ENCODE measurements around the gene RNF7. TPM values are rescaled to one million over a fixed set of nuclear protein-coding genes. Genes with fewer than 3 reads are reported as not detected.

RNF7 gene
- total RNA-seq, 1 experiment from 2014 or later, result 126 TPM

DNA sequence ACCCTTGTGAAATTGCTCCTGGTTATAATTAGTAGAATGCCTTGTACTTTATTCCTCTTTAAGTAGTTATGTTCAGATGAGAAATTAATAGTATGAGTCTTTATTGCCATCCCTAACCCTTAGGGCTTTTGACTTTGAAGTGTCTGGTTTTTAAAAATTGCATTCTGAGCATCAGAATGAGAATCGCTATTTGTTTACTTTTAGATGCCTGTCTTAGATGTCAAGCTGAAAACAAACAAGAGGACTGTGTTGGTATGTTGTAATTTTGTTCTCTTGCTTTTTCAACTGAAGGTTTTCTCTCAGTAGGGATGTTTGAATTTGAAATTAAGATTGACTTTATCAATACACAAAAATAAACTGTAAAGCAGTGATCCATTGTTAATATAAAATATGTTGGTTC lies 5.2 kb downstream of the RNF7 start:
- no peak overlapping the region for H3K56ac ChIP-seq (ENCODE audit: insufficient read length, low read depth, low read length)
- no peak overlapping the region for H2BK20ac ChIP-seq (ENCODE audit: low read depth, low read length, poor library complexity, severe bottlenecking)
- no peak overlapping the region for H3K23ac ChIP-seq (ENCODE audit: insufficient read length, low read depth, low read length)
- no peak overlapping the region for H2BK12ac ChIP-seq (ENCODE audit: insufficient read length, low read depth, low read length)
- no peak overlapping the region for H3K9ac ChIP-seq (ENCODE audit: extremely low read depth, insufficient read length, low read length)
- no peak overlapping the region for H3K27ac ChIP-seq (ENCODE audit: insufficient read length, low read depth, low read length)
- no peaks in the 10 kb centered on the region for H3K27me3 ChIP-seq (ENCODE audit: insufficient read depth, low read length)
- H3K79me1 ChIP-seq (ENCODE audit: insufficient read depth, low read depth, low read length, poor library complexity, severe bottlenecking), result no peaks in the 10 kb centered on the region
- H3K18ac ChIP-seq (ENCODE audit: insufficient read length, low read depth, low read length), result no peak overlapping the region
- no peak overlapping the region for H4K8ac ChIP-seq (replicated peaks; ENCODE audit: insufficient read length, low read depth, low read length)
- no peaks in the 10 kb centered on the region for H4K20me1 ChIP-seq (ENCODE audit: control insufficient read depth, insufficient read depth, insufficient read length)
- no peak overlapping the region for H2BK5ac ChIP-seq (ENCODE audit: insufficient read length, low read length)
- TF ChIP-seq, protein P1, sequence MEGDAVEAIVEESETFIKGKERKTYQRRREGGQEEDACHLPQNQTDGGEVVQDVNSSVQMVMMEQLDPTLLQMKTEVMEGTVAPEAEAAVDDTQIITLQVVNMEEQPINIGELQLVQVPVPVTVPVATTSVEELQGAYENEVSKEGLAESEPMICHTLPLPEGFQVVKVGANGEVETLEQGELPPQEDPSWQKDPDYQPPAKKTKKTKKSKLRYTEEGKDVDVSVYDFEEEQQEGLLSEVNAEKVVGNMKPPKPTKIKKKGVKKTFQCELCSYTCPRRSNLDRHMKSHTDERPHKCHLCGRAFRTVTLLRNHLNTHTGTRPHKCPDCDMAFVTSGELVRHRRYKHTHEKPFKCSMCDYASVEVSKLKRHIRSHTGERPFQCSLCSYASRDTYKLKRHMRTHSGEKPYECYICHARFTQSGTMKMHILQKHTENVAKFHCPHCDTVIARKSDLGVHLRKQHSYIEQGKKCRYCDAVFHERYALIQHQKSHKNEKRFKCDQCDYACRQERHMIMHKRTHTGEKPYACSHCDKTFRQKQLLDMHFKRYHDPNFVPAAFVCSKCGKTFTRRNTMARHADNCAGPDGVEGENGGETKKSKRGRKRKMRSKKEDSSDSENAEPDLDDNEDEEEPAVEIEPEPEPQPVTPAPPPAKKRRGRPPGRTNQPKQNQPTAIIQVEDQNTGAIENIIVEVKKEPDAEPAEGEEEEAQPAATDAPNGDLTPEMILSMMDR (conservative IDR thresholded peaks at IDR 0.05), result no peak
- H2AK5ac ChIP-seq (ENCODE audit: insufficient read length, low read length), result no peak overlapping the region
- Mint-ChIP-seq H3K27me3 (ENCODE audit: low read depth) (no peaks in the 10 kb centered on the region), H3K9me3 (no peaks in the 10 kb centered on the region), H3K36me3 (ENCODE audit: insufficient read depth in 1 of 3, low read depth in 3 of 3) (peaks cover 12 to 44% (median 38%) of the 10 kb centered on the region in 3 experiments), H3K27ac (no peak overlapping the region), H3K4me1 (peaks cover 15 to 17% of the 10 kb centered on the region in 2 experiments), H3K4me3 (no peak overlapping the region)
- no peaks in the 10 kb centered on the region for H3K9me3 ChIP-seq (ENCODE audit: control insufficient read depth, low read depth, low read length)
- H2BK15ac ChIP-seq (ENCODE audit: low read depth, low read length), result no peak overlapping the region
- H3K4me2 ChIP-seq (ENCODE audit: insufficient read depth, insufficient read length, low read length), result no peak overlapping the region
- no peak overlapping the region for H3K4ac ChIP-seq (ENCODE audit: low read depth, low read length)
- no peak overlapping the region for H3K14ac ChIP-seq (ENCODE audit: insufficient read depth, low read length)
- peaks cover 25% of the 10 kb centered on the region for H3K79me2 ChIP-seq (ENCODE audit: insufficient read depth, low read length)
- no peak overlapping the region for H4K5ac ChIP-seq (ENCODE audit: insufficient read length, low read depth, low read length)
- DNase-seq, result no peak
- WGBS (ENCODE audit: extremely low coverage, insufficient read length, low lambda C conversion rate), result no CpG with 5 or more reads among the region's 1 CpG
- peaks cover 4% of the 10 kb centered on the region for H3K23me2 ChIP-seq (ENCODE audit: insufficient read length, low read depth, low read length, poor library complexity, severe bottlenecking)
- H2AFZ ChIP-seq (ENCODE audit: low read length), result no peak overlapping the region
- H3T11ph ChIP-seq (ENCODE audit: low read length), result no peak overlapping the region
- no peak overlapping the region for H2BK120ac ChIP-seq (ENCODE audit: low read depth, low read length, poor library complexity, severe bottlenecking)
- no peaks in the 10 kb centered on the region; the same call in 1 of the 2 replicates for H3K4me1 ChIP-seq (ENCODE audit: insufficient read depth, low read length)
- no peak overlapping the region for H4K91ac ChIP-seq (ENCODE audit: insufficient read length, low read depth, low read length)
